B cell (primary cell): ENCODE results near the gene PCYOX1L. TPM values are rescaled to one million over a fixed set of nuclear protein-coding genes. Genes with fewer than 3 reads are reported as not detected.

Experiments used
- ATAC-seq: fragments of 200-7000 bp; cut with Tn5 transposase; one replicate; pipeline ENCODE4 v1.10.0; 2021; ENCODE audit warnings: low read depth, mild to moderate bottlenecking, moderate number of reproducible peaks, moderate library complexity
- CTCF ChIA-PET: fragments of 350-600 bp; sonication (Branson Sonifier 250); formaldehyde crosslinking; loops from one replicate; lab custom pipeline; 2021; ENCODE audit warnings: antibody characterized with exemption, inconsistent platforms; lab: Charles Lee
- POLR2A ChIA-PET: fragments of 350-600 bp; sonication (Branson Sonifier 250); formaldehyde crosslinking; loops from one replicate; lab custom pipeline; 2021; ENCODE audit warnings: antibody characterized with exemption; lab: Charles Lee
- DNase-seq: peaks from one replicate; pipeline ENCODE4 v3.0.0; 2013
- H2AFZ ChIP-seq: 2 replicates; pipeline ENCODE4 v1.6.1; 2012; ENCODE audit warnings: mild to moderate bottlenecking, low read depth, low read length; ENCODE audit not compliant: insufficient read depth, poor library complexity, severe bottlenecking
- H3K27ac ChIP-seq, 2 donors: 1 replicate in 1 of 2; 2 replicates in 1 of 2; pipeline ENCODE4 v1.5.1; 2012 to 2013; ENCODE audit warnings: low read length in 2 of 2, mild to moderate bottlenecking in 2 of 2, moderate library complexity in 1 of 2
- H3K27me3 ChIP-seq, 4 experiments: fragments of 200-600 bp in 1 of 4; sonication (generic) in 1 of 4; replicated peaks in 1 of 4; 1 replicate in 2 of 4; 2 replicates in 2 of 4; pipeline versions ENCODE4 v1.6.1 to v1.7.0; 2013 to 2016; ENCODE audit warnings: low read length in 3 of 4, mild to moderate bottlenecking in 2 of 4, mixed read lengths in 1 of 4, moderate library complexity in 1 of 4; ENCODE audit not compliant: insufficient read depth in 4 of 4, control insufficient read depth in 3 of 4; ENCODE audit errors: control extremely low read depth in 1 of 4
- H3K36me3 ChIP-seq, 2 experiments: replicated peaks in 1 of 2; 1 replicate in 1 of 2; 2 replicates in 1 of 2; pipeline versions ENCODE4 v1.6.1 to v1.7.1; 2013; ENCODE audit warnings: low read length in 1 of 2; ENCODE audit not compliant: insufficient read depth in 2 of 2, control insufficient read depth in 1 of 2; ENCODE audit errors: control extremely low read depth in 1 of 2, extremely low read depth in 1 of 2
- H3K4me1 ChIP-seq, 2 donors: fragments of 200-600 bp in 1 of 2; sonication (generic) in 1 of 2; 1 replicate in 1 of 2; 2 replicates in 1 of 2; pipeline versions ENCODE4 v1.5.1 to v1.6.1; 2013 to 2017; ENCODE audit warnings: low read length in 2 of 2; ENCODE audit not compliant: control insufficient read depth in 2 of 2, insufficient read depth in 2 of 2
- H3K4me2 ChIP-seq: replicated peaks from 2 replicates; pipeline ENCODE3; 2012; ENCODE audit warnings: mild to moderate bottlenecking, low read depth, low read length; ENCODE audit not compliant: poor library complexity, severe bottlenecking
- H3K4me3 ChIP-seq, 5 experiments: fragments of 200-600 bp in 1 of 5; sonication (generic) in 1 of 5; 1 replicate in 3 of 5; 2 replicates in 2 of 5; pipeline versions ENCODE4 v1.5.1 to v1.7.0; 2011 to 2016; ENCODE audit warnings: low read length in 4 of 5, mild to moderate bottlenecking in 4 of 5, low read depth in 2 of 5, control low read depth in 1 of 5, moderate library complexity in 1 of 5; ENCODE audit not compliant: insufficient read depth in 1 of 5; ENCODE audit errors: control extremely low read depth in 1 of 5, extremely low read depth in 1 of 5
- H3K79me2 ChIP-seq: fragments of 200-600 bp; sonication (generic); one replicate; pipeline ENCODE4 v1.6.0; 2016; ENCODE audit warnings: low read length; ENCODE audit not compliant: control insufficient read depth, insufficient read depth
- H3K9ac ChIP-seq: fragments of 200-600 bp; sonication (generic); 2 replicates; pipeline ENCODE4 v1.6.1; 2017; ENCODE audit warnings: mild to moderate bottlenecking, low read length, moderate library complexity
- H3K9me3 ChIP-seq, 3 donors: one replicate each; pipeline versions ENCODE4 v1.6.1 to v1.7.1; 2013; ENCODE audit warnings: low read length in 2 of 3; ENCODE audit not compliant: control insufficient read depth in 2 of 3, insufficient read depth in 1 of 3; ENCODE audit errors: control extremely low read depth in 1 of 3
- H4K20me1 ChIP-seq: 2 replicates; pipeline ENCODE4 v1.6.0; 2012; ENCODE audit warnings: mild to moderate bottlenecking, low read length; ENCODE audit not compliant: insufficient read depth, control insufficient read depth, poor library complexity, severe bottlenecking
- H3K27ac Mint-ChIP-seq: one replicate; pipeline ENCODE4 v1.8.0; 2021; ENCODE audit warnings: mixed read lengths
- H3K27me3 Mint-ChIP-seq: one replicate; pipeline ENCODE4 v1.8.0; 2021; ENCODE audit warnings: mixed read lengths
- H3K4me1 Mint-ChIP-seq: one replicate; pipeline ENCODE4 v1.8.0; 2021; ENCODE audit warnings: mixed read lengths
- H3K4me3 Mint-ChIP-seq: one replicate; pipeline ENCODE4 v1.8.0; 2021; ENCODE audit warnings: mixed read lengths
- H3K9me3 Mint-ChIP-seq: one replicate; pipeline ENCODE4 v1.8.0; 2022; ENCODE audit warnings: mixed read lengths; ENCODE audit not compliant: insufficient read depth
- EZH2 ChIP-seq: IDR thresholded peaks from 2 replicates; pipeline ENCODE4 v1.6.1; 2012; ENCODE audit warnings: borderline replicate concordance, low read depth, mild to moderate bottlenecking, moderate library complexity, low read length; ENCODE audit not compliant: insufficient read depth, poor library complexity, severe bottlenecking
- WGBS: methylation state at CpG from one replicate; pipeline ENCODE4 v1.1.5; 2013; ENCODE audit warnings: missing lambda C conversion rate; ENCODE audit not compliant: insufficient coverage; 5-methylcytosine and 5-hydroxymethylcytosine counted together
- intact Hi-C: fragments of 100-400 bp; cut with micrococcal nuclease; formaldehyde crosslinking; loops from one replicate; pipeline ENCODE4 v1.10.0; 2022
- polyA plus RNA-seq: library from polyadenylated mRNA; depleted of rRNA; stranded (reverse); fragments of >200 nt; gene quantifications from 2 replicates; pipeline ENCODE4 v1.2.3, GENCODE V29; 2012
- total RNA-seq, 2 donors: library from RNA; stranded (reverse); fragments of 120-200 nt in 1 of 2; gene quantifications; 1 replicate in 1 of 2; 2 replicates in 1 of 2; pipeline versions ENCODE4 v1.2.3 to v1.2.4, GENCODE V29; 2013 to 2022
- TF ChIP-seq, protein P1 (sequence below): fragments of 200-600 bp; IDR thresholded peaks from one replicate; pipeline ENCODE4 v1.8.0; 2022; ENCODE audit warnings: antibody characterized with exemption, mild to moderate bottlenecking

Gene PCYOX1L
- total and polyA plus RNA-seq, 2 donors (not counting 1 experiment from before 2014, with no cell fraction given) = 11.7 to 19.4 TPM

DNA sequence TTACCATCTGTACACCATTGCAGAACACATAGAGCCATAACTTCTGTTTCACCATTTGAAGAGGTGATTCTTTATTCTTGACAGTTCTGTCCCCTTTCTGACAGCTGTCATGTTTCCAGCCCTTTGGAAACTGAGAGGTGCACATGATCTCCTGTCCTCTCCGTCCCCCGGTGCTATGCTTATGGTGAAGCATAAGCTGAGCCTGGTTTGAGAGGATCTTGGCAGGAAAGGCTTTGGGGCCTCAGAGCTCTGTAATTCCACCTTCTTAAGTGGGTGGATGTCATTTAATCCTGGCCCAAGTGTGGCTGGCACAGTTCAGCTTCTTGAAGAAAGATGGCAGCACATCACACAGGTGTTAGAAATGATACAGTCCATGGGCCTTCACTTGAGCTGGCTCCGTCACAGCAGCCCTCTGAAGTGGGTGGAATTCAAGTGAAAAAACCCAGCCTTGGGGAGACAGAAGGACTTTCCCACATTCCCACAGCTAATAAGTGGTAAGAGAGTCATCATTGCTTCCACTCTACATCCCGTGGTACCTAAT, 43.2 kb upstream of the PCYOX1L start:
- H3K27ac ChIP-seq = no peak overlapping the region
- no peaks in the 10 kb centered on the region for H3K36me3 ChIP-seq
- TF ChIP-seq, protein P1, sequence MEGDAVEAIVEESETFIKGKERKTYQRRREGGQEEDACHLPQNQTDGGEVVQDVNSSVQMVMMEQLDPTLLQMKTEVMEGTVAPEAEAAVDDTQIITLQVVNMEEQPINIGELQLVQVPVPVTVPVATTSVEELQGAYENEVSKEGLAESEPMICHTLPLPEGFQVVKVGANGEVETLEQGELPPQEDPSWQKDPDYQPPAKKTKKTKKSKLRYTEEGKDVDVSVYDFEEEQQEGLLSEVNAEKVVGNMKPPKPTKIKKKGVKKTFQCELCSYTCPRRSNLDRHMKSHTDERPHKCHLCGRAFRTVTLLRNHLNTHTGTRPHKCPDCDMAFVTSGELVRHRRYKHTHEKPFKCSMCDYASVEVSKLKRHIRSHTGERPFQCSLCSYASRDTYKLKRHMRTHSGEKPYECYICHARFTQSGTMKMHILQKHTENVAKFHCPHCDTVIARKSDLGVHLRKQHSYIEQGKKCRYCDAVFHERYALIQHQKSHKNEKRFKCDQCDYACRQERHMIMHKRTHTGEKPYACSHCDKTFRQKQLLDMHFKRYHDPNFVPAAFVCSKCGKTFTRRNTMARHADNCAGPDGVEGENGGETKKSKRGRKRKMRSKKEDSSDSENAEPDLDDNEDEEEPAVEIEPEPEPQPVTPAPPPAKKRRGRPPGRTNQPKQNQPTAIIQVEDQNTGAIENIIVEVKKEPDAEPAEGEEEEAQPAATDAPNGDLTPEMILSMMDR = no peak
- TF ChIP-seq EZH2 = no peak
- no CpG with 5 or more reads among the region's 4 CpGs for WGBS
- H3K9me3 ChIP-seq = no peaks in the 10 kb centered on the region
- H3K27me3 Mint-ChIP-seq = peaks cover 5% of the 10 kb centered on the region
- ATAC-seq (no peak), DNase-seq (no peak)
- H3K27me3 ChIP-seq = no peaks in the 10 kb centered on the region
- intact Hi-C loops = no loop called here
- ChIA-PET POLR2A (interaction anchor here (0.6 kb wide), 1 partner anchor 257 kb away, joined by 8 read pairs; no protein-coding TSS in a partner anchor), CTCF (interaction anchor here (0.7 to 2.9 kb wide), 7 partner anchors 9 to 250 kb away, joined by 3 to 31 read pairs (median 3); no protein-coding TSS in a partner anchor)
- no peak overlapping the region for H3K4me2 ChIP-seq
- no peak overlapping the region for H3K9ac ChIP-seq
- H3K4me1 Mint-ChIP-seq = no peaks in the 10 kb centered on the region
- H3K9me3 Mint-ChIP-seq = no peaks in the 10 kb centered on the region
- no peaks in the 10 kb centered on the region for H3K4me1 ChIP-seq
- no peak overlapping the region for H3K4me3 Mint-ChIP-seq
- no peaks in the 10 kb centered on the region for H4K20me1 ChIP-seq
- no peak overlapping the region for H3K27ac Mint-ChIP-seq
- H2AFZ ChIP-seq = no peak overlapping the region
- H3K4me3 ChIP-seq = no peak overlapping the region
- no peaks in the 10 kb centered on the region for H3K79me2 ChIP-seq

- intact Hi-C loops = no loop called here
- ChIA-PET POLR2A (no interaction called here), CTCF (interaction anchor here (0.9 to 2.9 kb wide), 5 partner anchors 42 to 118 kb away, joined by 3 to 31 read pairs (median 8); partner anchors contain the start of gene PCYOX1L)
- H3K4me1 ChIP-seq = no peaks in the 10 kb centered on the region
- H3K9me3 ChIP-seq = no peaks in the 10 kb centered on the region
- no peak overlapping the region for H3K9ac ChIP-seq
- Mint-ChIP-seq H3K27ac (no peak overlapping the region), H3K4me1 (no peaks in the 10 kb centered on the region), H3K4me3 (no peak overlapping the region), H3K9me3 (no peaks in the 10 kb centered on the region), H3K27me3 (peaks cover 5% of the 10 kb centered on the region)
- no peaks in the 10 kb centered on the region for H3K79me2 ChIP-seq
- H3K36me3 ChIP-seq = no peaks in the 10 kb centered on the region
- no peak overlapping the region for H3K27ac ChIP-seq
- no peak for TF ChIP-seq EZH2
- TF ChIP-seq, protein P1 = no peak
- H3K4me2 ChIP-seq = no peak overlapping the region
- ATAC-seq (no peak), DNase-seq (no peak)
- 92% methylated on average over 6 of the region's 6 CpGs for WGBS
- no peak overlapping the region for H2AFZ ChIP-seq
- no peak overlapping the region for H3K4me3 ChIP-seq
- no peaks in the 10 kb centered on the region for H3K27me3 ChIP-seq
- no peaks in the 10 kb centered on the region for H4K20me1 ChIP-seq
Observed at GRCh38 chr5:149315753-149316152, 42.1 kb upstream of the PCYOX1L start.
